Epithelial cell of prostate (primary cell): ENCODE results near the gene USP15.
"Not testable (repeated sequence)": the region's sequence is repeated elsewhere in the genome, so short reads cannot be mapped to it uniquely, and the experiment has no call there.

Experiments used
- DNase-seq: peaks from one replicate; pipeline ENCODE4 v3.0.0-alpha.2; 2011; ENCODE audit warnings: low read depth, low spot score
- H3K27ac ChIP-seq: fragments of 450-650 bp; 2 replicates; pipeline ENCODE4 v1.5.1; 2017; ENCODE audit warnings: mild to moderate bottlenecking

Gene USP15

GRCh38 chr12:62313727-62314380, 53.6 kb downstream of the USP15 start:
- H3K27ac ChIP-seq, result no peak overlapping the region
- DNase-seq, result no peak

DNA sequence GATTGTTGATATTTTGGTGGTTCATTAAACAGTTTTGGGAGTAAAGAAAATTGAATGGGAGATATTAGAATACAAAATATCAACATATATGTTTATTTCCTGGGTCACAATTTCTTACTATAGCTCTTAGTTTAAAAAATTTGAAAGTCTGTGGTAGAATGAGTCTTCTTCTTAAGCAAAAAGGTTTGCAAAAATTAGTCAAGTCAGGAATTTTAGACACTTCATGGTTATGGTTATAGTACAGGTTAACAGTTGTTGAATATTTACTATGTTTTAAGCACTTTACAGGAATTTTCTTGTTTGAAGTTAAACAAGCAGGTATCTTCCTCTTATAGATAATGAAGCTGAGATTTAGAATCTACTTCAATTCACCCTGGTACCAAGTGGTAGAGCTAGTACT, 56.8 kb downstream of the USP15 start:
- no peak for DNase-seq
- H3K27ac ChIP-seq, result no peak overlapping the region

DNA sequence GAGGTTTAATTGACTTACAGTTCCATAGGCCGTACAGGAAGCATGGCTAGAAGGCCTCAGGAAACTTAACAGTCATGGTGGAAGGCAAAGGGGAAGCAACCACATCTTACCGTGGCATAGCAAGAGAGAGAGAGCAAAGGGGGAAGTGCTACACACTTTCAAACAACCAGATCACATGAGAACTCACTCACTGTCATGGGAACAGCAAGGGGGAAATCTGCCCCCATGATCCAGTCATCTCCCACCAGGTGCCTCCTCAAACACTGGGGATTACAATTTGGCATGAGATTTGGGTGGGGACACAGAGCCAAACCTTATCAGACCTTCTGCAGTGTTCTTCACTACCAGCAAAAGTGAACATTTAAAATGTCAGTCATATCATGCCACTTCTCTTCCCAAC, 58.9 kb downstream of the USP15 start:
- H3K27ac ChIP-seq, result no peak overlapping the region
- no peak for DNase-seq

- H3K27ac ChIP-seq, result no peak overlapping the region
- DNase-seq, result no peak
Measured at GRCh38 chr12:62320054-62320453, 59.9 kb downstream of the USP15 start.

- no peak overlapping the region for H3K27ac ChIP-seq
- DNase-seq, result no peak
Measured at GRCh38 chr12:62323386-62323785, 63.2 kb downstream of the USP15 start.

- DNase-seq, result no peak
- H3K27ac ChIP-seq, result no peak overlapping the region
Measured at GRCh38 chr12:62328296-62328921, 68.2 kb downstream of the USP15 start.

DNA sequence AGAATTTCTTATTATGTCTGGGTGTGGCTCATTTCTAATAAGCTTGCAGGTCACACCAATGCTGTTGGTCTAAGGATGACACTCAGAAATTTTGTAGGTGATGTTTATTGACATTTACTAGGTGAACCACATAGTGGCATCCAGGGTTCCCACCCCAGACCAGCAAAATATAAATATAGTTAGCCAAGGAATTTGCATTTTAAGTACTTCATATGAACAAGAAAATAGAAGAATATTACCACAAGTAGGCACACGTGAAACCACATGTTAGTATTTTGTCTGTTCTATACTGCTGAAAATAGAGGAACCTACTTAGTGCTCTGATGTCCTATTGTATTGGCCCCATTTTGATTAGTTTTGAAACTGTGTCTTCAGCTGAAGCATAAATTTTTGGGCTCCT, 71.1 kb downstream of the USP15 start:
- H3K27ac ChIP-seq, result no peak overlapping the region
- DNase-seq, result no peak

DNA sequence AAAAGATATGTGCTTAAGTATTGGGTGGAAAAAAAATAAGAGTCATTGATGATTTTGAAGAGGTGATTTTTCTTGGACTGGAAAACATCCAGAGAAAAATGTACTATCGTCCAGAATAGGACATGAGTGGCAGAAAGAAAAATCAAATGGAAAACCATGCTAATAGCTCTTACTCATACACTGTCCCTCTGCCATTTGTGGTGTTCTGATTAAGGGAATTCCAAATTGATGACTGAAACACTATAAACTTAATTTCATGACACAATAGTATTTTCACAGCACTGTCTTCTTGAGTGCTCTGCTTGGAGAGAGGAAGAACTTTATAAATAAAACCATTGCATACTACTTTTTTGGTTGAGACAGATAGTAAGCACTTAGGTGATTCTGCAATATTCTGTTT, 72.4 kb downstream of the USP15 start:
- H3K27ac ChIP-seq, result no peak overlapping the region
- no peak for DNase-seq

DNA sequence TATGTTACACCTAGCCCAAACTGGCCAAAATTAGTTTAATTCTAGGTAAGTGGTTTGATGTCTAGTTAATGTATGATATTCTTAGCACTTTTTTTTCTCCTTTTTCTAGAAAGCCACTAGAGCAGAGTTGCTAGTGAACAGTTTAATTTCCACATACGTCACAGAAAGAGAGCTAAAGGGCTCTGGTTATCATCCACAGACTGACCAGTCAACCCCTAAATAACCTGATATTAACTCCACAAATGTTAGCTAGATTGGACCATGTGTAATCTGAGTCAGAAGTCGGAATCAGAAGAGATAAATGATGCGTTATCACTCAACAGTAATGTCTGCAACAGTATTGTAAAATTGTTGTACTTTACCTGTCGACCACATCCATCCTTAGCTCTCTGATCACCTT, 74.9 kb downstream of the USP15 start:
- DNase-seq, result no peak
- no peak overlapping the region for H3K27ac ChIP-seq

DNA sequence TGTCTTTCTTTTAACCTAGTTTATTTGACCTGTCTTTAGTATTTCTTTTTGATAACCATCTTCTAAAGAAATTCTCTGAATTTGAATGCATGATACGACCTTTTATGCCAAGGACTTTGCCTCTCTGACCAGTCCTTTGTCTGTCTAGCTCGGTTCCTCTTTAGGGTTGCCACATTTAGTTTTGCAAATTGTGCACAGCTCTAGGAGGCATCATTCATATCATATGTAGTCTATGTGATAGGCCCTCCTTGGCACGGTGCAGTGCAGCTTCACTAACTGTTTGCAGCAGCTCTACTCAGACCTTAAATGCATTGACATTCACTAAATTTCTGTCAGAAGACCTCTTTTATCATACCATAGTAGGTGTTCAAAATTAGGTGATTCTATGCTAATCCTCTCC, 75.6 kb downstream of the USP15 start:
- H3K27ac ChIP-seq, result no peak overlapping the region
- DNase-seq, result no peak

GRCh38 chr12:62337643-62338042, 77.4 kb downstream of the USP15 start:
- H3K27ac ChIP-seq, DNase-seq: not testable (repeated sequence)

DNA sequence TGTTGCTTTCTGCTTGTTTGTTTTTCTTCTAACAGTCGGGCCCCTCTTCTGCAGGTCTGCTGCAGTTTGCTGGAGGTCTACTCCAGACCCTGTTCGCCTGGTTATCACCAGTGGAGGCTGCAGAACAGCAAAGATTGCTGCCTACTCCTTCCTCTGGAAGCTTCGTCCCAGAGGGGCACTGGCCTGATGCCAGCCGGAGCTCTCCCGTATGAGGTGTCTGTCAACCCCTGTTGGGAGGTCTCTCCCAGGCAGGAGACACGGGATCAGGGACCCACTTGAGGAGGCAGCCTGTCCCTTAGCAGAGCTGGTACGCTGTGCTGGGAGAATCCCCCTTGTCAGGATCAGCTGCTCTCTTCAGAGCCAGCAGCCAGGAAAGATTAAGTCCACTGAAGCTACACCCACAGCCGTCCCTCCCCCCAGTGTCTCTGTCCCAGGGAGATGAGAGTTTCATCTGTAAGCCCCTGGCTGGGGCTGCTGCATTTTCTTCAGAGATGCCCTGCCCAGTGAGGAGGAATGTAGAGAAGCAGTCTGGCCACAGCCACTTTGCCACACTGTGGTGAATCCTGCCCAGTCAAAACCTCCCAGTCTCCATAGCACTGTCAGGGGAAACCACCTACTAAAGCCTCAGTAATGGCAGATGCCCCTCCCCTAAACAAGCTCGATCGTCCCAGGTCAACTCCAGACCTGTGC, 82.6 kb downstream of the USP15 start:
- H3K27ac ChIP-seq, result not testable (repeated sequence)

GRCh38 chr12:62343304-62344120, 83.3 kb downstream of the USP15 start:
- DNase-seq, H3K27ac ChIP-seq: not testable (repeated sequence)

More for the DNA sequence above, 82.6 kb downstream of the USP15 start:
- DNase-seq, result not testable (repeated sequence)

DNA sequence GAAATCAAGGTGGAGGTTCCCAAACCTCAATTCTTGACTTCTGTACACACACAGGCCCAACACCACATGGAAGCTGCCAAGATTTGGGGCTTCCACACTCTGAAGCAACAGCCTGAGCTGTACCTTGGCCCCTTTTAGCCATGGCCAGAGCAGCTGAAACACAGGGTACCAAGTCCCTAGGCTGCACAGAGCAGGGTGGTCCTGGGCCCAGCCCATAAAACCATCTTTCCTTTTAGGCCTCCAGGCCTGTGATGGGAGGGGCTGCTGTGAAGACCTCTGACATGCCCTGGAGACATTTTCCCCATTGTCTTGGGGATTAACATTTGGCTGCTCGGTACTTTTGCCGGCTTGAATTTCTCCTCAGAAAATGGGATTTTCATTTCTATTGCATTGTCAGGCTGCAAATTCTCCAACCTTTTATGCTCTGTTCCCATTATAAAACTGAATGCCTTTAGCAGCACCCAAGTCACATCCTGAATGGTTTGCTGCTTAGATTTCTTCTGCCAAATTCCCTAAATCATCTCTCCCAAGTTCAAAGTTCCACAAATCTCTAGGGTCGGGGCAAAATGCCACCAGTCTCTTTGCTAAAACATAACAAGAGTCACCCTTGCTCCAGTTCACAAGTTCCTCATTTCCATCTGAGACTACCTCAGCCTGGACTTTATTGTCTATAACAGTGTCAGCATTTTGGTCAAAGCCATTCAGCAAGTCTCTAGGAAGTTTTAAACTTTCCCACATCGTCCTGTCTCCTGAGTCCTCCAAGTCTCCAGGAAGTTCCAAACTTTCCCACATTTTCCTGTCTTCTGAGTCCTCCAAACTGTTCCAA, 84.7 kb downstream of the USP15 start:
- not testable (repeated sequence) for DNase-seq, H3K27ac ChIP-seq

GRCh38 chr12:62345667-62346066, 85.5 kb downstream of the USP15 start:
- H3K27ac ChIP-seq, result no peak overlapping the region
- no peak for DNase-seq

GRCh38 chr12:62346817-62347216, 86.6 kb downstream of the USP15 start:
- DNase-seq, result no peak
- H3K27ac ChIP-seq, result no peak overlapping the region

DNA sequence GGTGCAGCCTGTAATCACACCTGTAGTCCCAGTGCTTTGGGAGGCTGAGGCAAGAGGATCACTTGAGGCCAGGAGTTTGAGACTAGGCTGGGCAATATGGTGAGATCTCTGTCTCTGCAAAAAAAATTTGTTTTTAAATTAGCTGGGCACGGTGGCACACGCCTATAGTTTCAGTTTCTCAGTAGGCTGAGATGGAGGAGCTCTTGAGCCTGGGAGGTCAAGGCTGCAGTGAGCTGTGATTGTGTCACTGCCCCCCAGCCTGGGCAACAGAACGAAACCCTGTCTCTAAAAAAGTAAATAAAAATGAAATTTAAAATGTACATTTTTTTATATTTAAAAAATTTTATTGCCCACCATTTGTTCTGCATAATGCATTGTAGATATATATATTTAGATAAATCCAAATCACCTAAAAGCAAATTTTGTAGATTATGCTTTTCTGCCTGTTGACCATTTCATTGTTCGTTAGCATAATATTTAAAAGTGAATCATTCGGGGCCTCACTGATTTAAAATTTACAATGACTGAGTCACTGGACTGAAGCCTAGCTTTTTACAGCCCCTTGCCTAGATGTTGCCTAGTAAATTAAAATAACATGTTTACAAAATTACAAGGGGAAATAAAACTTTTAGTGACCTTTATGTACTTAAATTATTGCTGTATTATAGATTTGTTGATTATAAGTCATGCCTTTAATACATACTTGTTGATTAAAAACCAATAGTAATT, 87.9 kb downstream of the USP15 start:
- no peak for DNase-seq
- H3K27ac ChIP-seq, result no peak overlapping the region

DNA sequence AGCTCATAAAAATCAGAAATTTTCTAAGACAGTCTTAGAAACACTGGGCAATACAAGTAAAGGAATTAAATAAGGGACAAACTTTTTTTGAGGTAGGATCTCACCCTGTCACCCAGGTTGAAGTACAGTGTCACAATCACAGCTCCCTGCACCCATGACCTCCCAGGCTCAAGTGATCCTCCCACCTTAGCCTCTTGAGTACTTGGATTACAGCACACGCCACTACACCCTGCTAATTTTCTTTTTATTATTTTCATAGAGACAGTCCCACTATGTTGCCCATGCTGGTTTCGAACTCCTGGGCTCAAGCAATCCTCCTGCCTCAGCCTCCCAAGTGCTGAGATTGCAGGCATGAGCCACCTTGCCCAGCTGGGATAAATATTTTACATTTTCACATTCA, 90.3 kb downstream of the USP15 start:
- no peak for DNase-seq

GRCh38 chr12:62351326-62351725, 91.1 kb downstream of the USP15 start:
- no peak for DNase-seq
- no peak overlapping the region for H3K27ac ChIP-seq

More for the DNA sequence above, 90.3 kb downstream of the USP15 start:
- H3K27ac ChIP-seq, result no peak overlapping the region
